NCI-H524 treated with DMSO at 0.1 percent for 48 hours (cell line): ENCODE data around the gene PIGN.

ENCODE experiments used
- DNase-seq: peaks from one replicate; lab custom pipeline; 2025; lab: John Stamatoyannopoulos, UW

PIGN gene

DNA sequence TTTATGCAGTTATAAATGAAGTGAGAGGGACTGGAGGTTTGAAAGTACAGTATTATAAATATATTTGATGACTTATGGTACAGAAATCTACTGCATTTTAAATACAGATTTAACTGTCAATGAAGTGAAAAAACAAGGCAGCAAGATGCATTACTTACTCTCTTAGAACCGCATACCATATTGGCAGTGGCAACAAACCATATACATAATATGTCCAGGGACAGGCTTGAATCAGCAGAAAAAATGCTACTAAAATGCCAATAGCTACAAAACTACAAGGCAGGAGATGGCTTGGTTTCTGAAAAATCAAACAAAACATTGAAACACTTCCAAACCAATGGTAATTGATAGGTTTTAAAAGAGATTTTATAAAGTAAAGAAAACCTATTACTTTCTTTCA lies 77.2 kb downstream of the PIGN start:
- no peak for DNase-seq

DNA sequence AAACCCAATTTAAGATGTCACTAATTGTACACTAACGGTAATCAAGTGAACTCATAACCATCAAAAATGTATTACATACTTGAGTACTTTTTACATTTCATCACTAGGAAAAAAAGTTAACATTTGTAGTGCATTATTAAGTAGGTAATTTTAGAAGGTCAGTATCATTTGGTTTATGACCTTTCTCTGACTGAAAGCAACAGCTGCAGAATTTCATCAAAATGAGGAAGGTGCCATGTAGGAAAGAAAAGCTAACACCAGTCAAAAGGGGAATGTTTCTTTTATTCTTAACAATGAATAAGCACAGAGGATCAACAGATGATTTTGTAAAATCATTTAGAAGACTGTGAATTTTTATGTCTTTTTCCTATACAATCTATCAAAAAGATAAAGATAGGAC lies 79.0 kb downstream of the PIGN start:
- DNase-seq: no peak

DNA sequence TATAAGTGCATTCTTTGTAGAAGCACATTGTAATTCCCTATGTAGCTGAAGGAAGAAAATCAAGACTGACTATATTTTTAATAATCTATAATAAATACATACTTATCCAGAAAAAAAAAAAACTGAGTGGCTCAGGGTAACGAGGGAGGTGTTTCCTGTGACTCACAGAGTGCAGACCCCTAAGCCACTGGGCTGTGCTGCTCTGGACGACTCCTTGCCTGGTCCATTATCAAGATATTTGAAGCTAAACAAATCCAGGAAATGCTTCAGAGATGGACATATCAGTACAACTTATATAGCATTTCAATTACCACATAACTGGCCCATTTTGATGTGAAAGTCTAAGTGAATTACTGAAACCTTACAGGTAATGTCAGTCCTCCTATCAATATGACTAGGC lies 80.6 kb downstream of the PIGN start:
- no peak for DNase-seq

DNA sequence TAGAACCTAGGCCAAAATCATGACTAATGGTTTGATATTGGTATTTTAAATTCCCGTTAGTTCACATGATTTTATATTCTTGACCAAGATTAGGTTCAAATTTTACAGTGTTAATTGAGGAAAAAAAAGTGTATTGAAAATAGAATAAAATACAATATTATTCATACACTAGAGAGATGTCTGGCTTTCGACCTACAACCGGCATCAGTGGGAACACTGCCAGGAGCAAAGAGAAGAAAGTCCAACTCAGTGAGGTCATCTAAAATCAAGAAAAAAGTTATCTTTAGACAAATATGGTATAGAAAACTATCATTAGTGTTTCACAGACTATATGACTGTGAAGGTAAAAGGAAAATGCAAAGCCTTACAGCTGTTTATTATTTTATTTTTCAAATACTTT lies 81.5 kb downstream of the PIGN start:
- no peak for DNase-seq

DNA sequence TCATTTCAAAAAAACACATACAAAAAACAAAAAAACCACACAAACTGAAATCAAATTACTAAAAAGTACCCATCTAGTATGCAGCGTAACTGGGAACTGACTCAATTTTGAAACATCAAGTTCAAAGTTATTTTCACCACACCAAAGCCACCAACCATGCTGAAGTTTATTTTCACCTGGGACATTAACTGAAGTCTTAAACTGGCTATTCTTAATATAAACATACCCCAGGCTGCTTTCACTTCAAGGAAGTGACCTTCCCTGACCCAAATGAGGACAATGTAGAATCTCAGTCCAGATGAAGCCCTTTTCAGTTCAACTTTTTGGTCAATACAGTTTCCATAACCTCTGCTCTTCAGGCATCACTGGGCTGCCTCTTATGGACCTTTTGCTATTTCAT lies 84.6 kb downstream of the PIGN start:
- DNase-seq: no peak

DNA sequence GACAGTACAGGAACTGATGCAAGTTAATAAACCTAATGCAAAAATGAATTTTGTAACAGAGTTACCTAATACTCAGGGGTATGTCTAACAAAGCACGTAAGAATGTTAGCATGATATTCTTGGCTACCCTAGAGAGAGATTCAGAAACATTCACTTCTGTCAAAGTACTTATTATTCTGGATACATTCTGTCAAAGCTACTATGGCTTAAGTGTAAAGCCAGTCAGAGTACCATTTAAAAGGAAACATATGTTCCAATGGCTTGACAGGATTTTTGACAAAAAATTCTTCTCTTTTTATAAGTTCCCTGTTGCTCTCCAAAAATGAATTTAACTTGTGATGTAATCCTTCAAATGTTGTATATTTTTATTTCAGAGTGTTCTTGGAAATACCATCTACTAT lies 85.5 kb downstream of the PIGN start:
- DNase-seq: no peak

DNA sequence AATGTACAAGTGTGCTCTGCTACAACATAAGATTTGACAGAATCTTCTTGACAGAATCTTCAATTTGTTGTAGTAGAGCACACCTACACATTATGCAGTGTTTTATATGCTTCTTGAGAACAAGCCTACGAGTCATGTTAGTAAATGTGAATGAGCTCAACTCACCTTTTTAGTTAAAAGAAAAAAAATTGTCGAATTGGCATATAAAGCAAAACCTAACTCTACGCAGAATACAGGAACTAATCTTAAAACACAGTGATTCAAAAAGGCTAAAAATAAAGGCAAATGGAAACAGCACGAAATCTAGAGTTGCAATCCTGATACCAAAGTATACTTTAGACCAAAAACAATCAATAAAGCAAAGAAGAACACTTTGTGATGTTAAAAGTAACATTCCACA lies 87.9 kb downstream of the PIGN start:
- no peak for DNase-seq

DNA sequence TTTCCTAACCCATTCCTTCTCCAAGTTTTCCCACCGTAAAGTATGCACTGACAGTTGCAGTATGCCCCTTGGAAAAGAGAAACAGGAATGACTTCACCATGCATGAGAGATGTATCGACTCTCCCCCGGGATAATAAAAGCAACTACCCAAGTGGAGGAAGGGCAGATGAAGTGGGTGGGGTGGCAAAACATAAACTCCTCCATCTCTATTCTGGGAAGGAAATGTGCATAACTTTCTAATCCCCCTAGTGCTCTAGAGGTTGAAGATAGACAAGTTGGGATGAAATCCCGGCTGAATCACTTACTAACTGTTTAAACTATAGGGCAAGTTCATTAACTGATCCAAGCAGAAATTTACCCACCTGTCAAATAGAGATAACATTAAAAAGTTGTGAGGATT lies 89.2 kb downstream of the PIGN start:
- DNase-seq: no peak

DNA sequence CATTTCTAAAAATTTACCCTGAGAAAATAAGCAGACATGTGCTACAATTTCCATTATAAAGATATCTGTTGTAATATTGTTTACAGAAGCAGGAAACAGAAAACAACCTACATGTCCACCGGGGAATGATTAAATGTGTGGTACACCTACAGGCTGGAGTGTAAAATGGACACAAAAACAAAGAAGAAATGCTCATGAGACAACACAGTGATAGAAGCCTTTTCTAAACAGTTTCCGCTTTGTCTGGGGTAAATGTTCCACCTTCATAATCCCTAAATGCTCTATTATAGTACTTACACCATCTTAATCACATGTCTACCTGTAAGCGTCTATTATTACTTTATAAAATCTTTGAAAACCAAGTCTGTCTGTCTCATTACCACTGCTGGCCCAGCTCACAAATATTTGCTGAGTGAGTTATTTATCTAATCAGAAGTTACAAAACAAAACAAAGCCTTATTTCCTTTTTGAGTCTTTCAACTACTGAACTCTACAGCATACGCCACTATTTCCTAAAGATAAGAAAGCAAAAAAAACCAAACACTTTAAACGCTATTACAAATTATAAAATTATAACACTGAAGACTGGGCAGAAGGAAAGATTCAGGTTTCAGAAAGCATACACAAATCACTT lies 95.3 kb downstream of the PIGN start:
- no peak for DNase-seq

DNA sequence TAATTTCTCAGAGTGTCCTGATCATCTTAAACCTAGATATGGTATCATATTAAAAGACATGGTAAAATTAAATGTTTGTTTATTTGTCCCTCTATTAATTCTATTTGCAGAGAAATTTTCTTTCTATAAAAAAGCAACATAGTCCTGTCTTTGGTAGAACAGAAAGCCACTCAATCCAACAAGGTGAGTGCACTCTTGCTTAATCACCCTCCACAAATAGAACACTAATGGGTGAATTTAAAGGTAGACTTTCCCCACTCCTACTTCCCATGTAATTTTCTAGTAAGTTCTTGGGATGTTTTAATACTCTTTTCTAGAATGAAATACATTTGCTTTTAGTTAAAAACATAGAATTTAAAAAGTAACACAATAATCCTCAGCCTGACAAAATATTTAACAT lies 97.7 kb downstream of the PIGN start:
- no peak for DNase-seq

DNA sequence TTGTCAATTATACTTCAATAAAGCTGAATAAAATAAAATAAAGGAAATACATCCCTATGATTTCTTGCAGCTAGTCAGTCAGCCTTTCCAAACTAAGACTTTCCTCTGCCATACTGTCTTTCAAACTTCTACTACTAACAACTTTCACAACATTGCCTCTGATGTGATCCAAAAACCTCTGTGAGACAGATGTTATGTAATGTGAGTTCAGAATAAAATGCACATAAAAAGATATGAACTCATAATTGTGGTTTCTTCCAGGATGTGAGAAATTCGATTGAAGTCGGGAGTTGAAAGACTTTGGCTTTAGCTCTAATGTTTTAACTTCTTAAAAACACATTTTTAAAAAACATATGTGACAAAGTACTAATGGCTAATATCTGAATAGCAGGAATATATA lies 98.7 kb downstream of the PIGN start:
- DNase-seq: no peak

DNA sequence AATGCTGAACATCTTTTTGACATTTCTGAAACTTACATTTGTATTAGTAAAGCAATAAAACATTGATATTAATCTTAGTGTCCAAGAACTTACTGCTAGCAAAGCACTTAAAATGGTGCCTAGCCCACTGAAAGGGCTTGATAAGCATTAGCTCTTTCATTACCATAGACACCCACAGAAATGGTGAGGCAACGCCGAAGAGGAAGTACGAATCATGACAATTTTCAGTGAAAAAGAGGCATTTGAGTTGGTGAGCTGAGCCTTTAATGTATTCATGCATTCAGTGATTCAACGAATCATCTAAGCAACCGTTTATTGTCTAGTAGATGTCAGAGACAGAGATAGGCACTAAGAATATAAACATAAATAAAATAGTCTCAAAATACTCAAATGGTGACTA lies 101.1 kb downstream of the PIGN start:
- DNase-seq: no peak

DNA sequence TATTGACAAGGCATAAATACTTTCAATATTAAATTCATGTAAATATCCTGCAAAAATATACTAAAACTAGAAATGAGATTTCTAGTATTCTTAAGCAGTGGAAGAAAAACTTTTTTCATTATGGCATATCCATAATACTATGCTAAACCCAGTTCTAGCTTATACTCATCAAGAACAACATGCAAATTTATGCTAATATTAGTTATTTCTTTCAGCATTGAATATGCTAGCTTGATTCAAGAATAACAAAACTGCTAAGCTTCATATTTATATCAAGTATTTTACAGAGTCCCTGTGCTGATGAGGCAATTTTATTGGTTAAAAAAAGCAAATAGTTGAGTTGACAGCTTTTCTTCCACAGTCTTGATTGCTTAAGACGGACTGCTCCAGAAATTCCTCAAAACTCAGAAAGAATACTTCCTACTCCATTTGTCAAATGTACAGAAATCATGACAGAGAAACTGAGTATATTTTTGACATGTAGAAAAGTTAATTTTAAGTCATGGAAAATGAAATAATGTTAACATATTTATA lies 105.0 kb downstream of the PIGN start:
- DNase-seq: no peak

DNA sequence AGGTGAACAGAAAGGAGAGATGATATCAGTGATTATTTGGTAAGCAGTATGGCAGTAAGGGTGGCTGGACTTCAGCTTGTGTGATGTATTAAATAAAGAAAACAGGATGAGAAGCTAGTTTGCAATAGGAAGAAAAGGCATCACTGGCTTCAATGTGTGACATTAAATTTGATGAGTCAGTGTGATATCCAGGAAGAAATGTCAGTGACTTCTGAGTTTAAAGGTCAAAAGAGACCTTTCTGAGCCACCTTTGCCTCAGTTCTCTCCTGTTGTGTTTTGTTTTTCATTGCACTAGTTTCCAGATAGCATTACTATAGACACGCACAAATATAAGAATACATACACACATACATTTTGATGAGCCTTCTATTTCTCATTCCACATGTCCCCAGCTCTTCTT lies 105.6 kb downstream of the PIGN start:
- DNase-seq: no peak

DNA sequence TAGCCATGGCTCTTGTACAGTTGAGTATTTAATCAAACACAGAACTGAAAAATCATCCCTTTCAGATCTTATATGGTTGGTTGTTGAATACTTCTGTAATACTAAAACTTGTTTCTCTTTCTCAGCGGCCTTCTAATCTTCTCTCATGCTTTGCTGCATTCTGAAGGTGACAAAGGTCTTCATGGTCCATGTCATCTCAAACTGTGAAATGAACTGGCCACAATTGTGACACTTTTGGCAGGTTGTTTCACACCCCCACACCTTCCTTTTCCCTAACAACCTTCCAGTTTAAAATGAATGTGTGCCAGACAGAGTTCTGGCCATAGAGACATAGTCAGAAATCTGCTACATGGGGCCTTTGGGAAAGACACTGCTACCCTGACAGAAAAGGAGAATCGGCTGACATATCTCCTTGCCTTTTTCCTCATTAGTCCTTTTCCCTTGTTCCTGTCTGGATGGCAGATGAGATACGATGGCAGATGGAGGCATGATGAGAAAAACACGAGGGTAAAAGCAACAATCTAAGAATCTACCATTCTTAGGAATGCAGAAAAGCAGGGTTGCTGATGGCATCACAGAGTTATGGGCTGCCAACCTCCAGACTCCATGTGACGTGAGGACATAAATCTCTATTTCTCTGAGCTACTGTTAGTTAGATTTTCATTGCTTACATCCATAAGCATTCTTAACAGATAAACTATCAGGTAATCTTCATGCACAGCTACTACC lies 106.5 kb downstream of the PIGN start:
- no peak for DNase-seq

DNA sequence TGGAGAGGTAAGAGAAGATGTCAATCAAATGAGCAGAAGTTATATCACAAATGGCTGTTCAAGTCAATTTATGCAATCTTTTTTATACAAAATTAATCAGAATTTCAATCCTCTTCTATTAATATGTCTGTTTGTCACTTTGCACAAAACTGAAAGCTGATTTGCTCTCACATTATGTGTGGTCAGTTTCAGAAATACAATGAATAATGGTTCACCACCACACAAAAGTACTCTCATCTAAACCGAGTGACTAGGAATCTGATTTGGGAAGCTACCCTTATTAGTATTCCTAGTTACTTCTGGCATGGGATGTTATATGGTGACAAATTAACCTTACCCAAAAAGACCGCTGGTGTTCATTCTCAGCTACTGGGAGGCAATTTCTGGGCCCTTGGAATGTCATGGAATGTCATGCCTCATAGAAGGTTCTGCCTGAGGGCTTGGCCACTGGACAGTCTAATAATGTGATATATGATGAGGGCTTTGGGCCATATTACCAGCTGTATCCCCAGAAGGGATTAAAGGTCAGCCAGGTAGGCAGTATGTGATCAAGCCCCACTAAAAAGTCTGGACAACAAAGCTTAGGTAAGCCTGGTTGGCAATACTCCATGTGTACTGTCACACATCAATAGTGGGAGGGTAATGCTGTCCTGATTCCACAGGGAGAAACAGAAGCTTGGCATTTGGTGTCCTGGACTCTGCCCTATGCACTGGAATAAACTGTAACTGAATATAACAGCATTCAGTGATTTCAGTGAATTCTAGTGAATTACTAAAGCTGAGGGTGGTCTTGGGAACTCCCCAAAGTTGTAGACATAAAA lies 113.2 kb downstream of the PIGN start:
- DNase-seq: no peak

DNA sequence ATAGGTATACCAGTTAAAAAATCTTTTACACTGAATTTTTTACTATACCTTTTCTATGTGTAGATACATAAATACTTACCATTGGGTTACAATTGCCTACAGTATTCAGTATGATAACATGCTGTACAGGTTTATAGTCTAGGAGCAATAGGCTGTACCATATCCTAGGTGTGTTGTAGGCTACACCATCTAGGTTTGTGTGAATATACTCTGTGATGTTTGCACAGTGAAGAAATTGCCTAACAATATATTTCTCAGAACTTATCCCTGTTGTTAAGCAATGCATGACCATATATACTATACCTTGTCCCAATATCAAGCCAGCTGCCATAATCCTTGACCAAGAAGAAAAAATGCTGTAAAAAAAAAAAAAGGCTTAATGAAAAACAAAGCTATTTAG lies 114.5 kb downstream of the PIGN start:
- no peak for DNase-seq

DNA sequence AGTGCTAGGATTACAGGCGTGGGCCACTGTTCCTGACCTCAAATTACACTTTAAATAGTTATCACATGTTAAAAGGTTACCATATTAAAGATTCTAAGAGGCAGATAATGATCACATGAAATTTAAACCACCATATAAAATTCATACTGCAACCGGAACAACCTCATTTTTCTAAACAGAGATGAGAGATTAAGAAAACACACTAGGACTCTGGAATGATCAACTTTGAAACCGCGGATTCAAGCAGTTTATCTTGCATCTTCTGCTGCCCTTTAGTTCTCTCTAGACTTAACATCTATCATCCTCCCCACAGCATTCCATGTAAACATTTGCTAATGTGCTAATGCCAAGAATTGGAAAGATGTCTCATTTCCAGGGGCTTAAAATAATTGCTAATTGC lies 115.8 kb downstream of the PIGN start:
- no peak for DNase-seq

DNA sequence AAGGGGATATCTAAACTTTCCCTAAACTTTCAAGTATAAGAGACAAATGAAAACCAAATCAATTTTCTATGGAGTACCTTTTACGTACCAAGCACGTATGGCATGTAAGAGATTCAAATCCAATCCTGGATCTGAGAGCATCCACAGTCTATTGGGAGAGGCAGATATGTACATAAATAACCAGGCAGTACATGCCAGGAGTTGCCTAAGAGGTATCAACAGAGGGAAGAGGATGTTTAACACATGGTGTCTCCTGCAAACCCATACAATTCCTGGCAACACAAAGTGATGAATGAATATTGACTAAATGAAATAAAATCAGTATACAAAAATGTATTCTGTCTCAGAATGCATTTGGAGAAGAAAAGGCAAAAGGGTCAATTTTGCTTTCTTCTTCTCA lies 116.6 kb downstream of the PIGN start:
- no peak for DNase-seq

DNA sequence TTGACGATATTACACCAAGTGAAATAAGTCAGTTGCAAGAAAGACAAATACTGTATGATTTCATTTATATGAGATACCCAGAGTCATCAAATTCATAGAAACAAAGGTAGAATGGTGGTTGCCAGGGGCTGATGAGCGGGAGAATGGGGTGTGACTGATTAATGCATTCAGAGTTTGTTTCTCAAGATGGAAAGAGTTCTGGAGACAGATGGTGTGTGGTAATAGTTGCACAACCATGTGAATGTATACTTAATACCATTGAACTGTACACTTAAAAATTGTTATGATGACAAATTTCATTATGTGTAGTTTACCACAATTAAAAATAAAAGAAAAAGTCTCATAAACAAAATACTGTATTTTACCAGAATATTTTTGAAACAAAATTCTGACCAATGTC lies 117.3 kb downstream of the PIGN start:
- DNase-seq: no peak

DNA sequence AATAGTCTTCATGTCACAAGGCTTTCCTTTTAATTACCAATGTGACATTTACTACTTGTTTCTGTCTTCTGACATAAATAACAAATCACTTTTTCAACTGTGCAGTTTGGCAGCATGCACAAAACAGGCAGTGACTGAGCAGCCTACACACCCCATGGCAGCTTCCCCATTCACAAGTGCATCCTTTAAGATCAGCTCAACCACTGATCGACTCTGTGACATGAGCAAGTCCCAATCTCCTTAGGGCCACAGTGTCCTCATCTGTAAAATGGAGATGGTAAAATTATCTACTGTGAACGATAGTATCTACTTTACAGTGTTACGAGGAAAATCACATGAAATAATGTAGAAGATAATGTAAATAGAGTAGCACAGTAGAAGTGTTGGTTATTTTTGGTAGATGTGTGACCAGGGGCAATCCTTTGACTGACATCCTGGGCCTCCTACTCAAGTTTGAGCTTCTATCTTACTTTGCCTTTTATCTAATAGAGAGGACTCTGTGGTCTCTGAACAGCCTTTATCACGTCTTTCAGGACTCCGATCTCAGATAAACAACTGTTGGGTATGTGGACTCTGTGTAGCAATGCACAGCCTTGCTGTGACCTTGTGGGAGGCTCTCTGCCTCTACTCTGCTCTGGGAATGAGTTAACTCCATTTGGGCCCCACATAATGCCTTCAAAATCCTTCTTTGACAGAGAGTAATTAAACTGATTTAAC lies 120.6 kb downstream of the PIGN start:
- DNase-seq: no peak

DNA sequence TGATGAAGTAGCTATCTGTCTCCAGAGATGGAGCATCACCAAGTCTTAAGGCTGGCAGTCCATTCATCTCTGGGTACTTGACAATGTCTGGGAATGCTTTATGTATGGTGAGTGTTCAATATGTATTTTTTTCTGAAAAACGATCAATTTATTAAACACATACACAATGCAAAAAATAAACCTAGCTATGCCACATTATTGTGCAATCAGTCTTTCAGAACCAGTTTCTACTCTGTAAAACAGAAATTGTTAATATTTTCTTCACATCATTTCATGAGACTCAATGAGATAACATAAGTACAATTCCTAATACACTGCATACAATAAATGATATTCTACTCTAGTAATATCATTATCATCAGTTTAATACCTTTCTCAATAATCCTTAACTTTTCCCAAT lies 122.5 kb downstream of the PIGN start:
- no peak for DNase-seq
